SH-SY5Y (cell line): ENCODE data around the gene CYREN.

Experiments
- GATA2 ChIP-seq: IDR thresholded peaks from 2 replicates; pipeline ENCODE4 v1.6.1; 2011; ENCODE audit warnings: mild to moderate bottlenecking, low read depth, low read length
- GATA3 ChIP-seq: IDR thresholded peaks from 2 replicates; pipeline ENCODE4 v1.6.1; 2011; ENCODE audit warnings: low read depth, mild to moderate bottlenecking, low read length, moderate library complexity

GRCh38 chr7:135168001-135168400 is 2.5 kb downstream of the CYREN start:
- TF ChIP-seq GATA2 (no peak), GATA3 (no peak)
